HCT116 (cell line): ENCODE data around the gene MTUS2.

Experiments used
- EZH2 ChIP-seq: fragments of 200-600 bp; sonication (generic); IDR thresholded peaks from 2 replicates; pipeline ENCODE4 v1.6.1; 2017; ENCODE audit warnings: antibody characterized with exemption, mixed run types
- EZH2phosphoT487 ChIP-seq: fragments of 200-600 bp; IDR thresholded peaks from 2 replicates; pipeline ENCODE4 v1.6.1; 2018; ENCODE audit warnings: antibody characterized with exemption, borderline replicate concordance
- MAX ChIP-seq: IDR thresholded peaks from 2 replicates; pipeline ENCODE4 v1.6.1; 2012
- POLR2A ChIP-seq: IDR thresholded peaks from 2 replicates; pipeline ENCODE4 v1.7.0; 2011; ENCODE audit warnings: borderline replicate concordance; ENCODE audit not compliant: insufficient read depth, insufficient read length; ENCODE audit errors: extremely low read depth
- POLR2AphosphoS5 ChIP-seq: IDR thresholded peaks from 2 replicates; pipeline ENCODE4 v1.6.1; 2011; ENCODE audit warnings: mild to moderate bottlenecking, low read depth, low read length, moderate library complexity
- RAD21 ChIP-seq: IDR thresholded peaks from 2 replicates; pipeline ENCODE4 v1.6.1; 2012; ENCODE audit warnings: low read depth, mild to moderate bottlenecking
- SIN3A ChIP-seq: IDR thresholded peaks from 2 replicates; pipeline ENCODE4 v1.6.1; 2012; ENCODE audit warnings: low read depth
- TCF7L2 ChIP-seq: IDR thresholded peaks from 2 replicates; pipeline ENCODE4 v1.7.0; 2011; ENCODE audit warnings: borderline replicate concordance, inconsistent platforms; ENCODE audit not compliant: insufficient read depth, insufficient read length; ENCODE audit errors: extremely low read depth
- YY1 ChIP-seq: IDR thresholded peaks from 2 replicates; pipeline ENCODE4 v1.6.1; 2011; ENCODE audit warnings: low read length, low read depth, moderate library complexity, mild to moderate bottlenecking; ENCODE audit not compliant: insufficient replicate concordance; ENCODE audit errors: extremely low read depth
- TF ChIP-seq, protein P1 (sequence below), 3 experiments: fragments of 200-600 bp in 1 of 3; sonication (generic) in 1 of 3; IDR thresholded peaks in 2 of 3; conservative IDR thresholded peaks in 1 of 3; 2 replicates each; pipeline ENCODE4 v1.5.1; 2012 to 2017; ENCODE audit warnings: low read depth in 2 of 3, low read length in 2 of 3, antibody characterized with exemption in 1 of 3, borderline replicate concordance in 1 of 3, control low read depth in 1 of 3, mild to moderate bottlenecking in 1 of 3, mixed read lengths in 1 of 3, mixed run types in 1 of 3, moderate library complexity in 1 of 3; ENCODE audit not compliant: insufficient read depth in 1 of 3

DNA sequence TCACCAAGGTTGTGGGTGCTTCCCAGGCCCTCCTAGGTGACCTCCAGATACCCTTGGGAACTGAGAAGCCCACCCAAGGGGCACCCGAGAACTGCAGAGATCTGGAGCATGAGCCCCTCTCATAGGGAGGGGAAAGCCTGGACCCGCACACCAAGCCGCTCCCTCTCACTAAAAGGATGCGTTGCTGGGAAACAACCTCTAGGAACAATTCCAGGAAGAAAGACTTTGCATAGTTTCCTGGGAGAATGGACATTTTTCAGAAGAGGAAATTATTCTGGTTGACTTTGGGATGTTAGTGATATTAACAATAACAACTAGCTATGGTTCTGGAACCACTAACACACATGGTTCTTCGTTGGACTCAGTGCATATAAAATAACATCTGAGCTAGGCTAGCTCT lies 710.8 kb downstream of the MTUS2 start:
- TF ChIP-seq, protein P1, sequence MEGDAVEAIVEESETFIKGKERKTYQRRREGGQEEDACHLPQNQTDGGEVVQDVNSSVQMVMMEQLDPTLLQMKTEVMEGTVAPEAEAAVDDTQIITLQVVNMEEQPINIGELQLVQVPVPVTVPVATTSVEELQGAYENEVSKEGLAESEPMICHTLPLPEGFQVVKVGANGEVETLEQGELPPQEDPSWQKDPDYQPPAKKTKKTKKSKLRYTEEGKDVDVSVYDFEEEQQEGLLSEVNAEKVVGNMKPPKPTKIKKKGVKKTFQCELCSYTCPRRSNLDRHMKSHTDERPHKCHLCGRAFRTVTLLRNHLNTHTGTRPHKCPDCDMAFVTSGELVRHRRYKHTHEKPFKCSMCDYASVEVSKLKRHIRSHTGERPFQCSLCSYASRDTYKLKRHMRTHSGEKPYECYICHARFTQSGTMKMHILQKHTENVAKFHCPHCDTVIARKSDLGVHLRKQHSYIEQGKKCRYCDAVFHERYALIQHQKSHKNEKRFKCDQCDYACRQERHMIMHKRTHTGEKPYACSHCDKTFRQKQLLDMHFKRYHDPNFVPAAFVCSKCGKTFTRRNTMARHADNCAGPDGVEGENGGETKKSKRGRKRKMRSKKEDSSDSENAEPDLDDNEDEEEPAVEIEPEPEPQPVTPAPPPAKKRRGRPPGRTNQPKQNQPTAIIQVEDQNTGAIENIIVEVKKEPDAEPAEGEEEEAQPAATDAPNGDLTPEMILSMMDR (IDR thresholded peaks at IDR 0.05 in 2 of 3, conservative IDR thresholded peaks at IDR 0.05 in 1 of 3; ENCODE audit: borderline replicate concordance in 1 of 3, insufficient read depth in 1 of 3, low read depth in 2 of 3, low read length in 2 of 3): no peak
- no peak for TF ChIP-seq POLR2A
- no peak for TF ChIP-seq TCF7L2
- TF ChIP-seq POLR2AphosphoS5: no peak
- TF ChIP-seq YY1: no peak
- TF ChIP-seq EZH2phosphoT487: no peak
- no peak for TF ChIP-seq RAD21
- no peak for TF ChIP-seq SIN3A
- TF ChIP-seq MAX: no peak
- TF ChIP-seq EZH2: no peak
